K562 (cell line): ENCODE data around the gene AGR2. TPM values are rescaled to one million over a fixed set of nuclear protein-coding genes. Genes with fewer than 3 reads are reported as not detected.

Source experiments
- ATAC-seq: fragments of 200-7000 bp; cut with Tn5 transposase; 3 replicates; pipeline ENCODE4 v1.9.1; 2020; ENCODE audit warnings: moderate library complexity
- BruUV-seq: library from RNA; stranded (reverse); fragments of 400-500 nt; replicated peaks from 2 replicates; lab custom pipeline; 2021; lab: Mats Ljungman, UMichigan
- CTCF ChIA-PET: fragments of 300-600 bp; formaldehyde crosslinking; extraction: SDS; loops from one replicate; lab custom pipeline; 2021; ENCODE audit warnings: low intra/inter-chr PET ratio; lab: Yijun Ruan, JAX
- POLR2A ChIA-PET: fragments of 300-600, 350-650 bp; sonication (Branson Sonifier 250); formaldehyde crosslinking; extraction: SDS; loops from one replicate; lab custom pipeline; 2021; ENCODE audit warnings: antibody characterized with exemption, inconsistent platforms; lab: Yijun Ruan, JAX
- DNase-seq, 4 experiments: peaks; one replicate each; pipeline versions ENCODE4 v3.0.0 to v3.0.0-alpha.2; 2011 to 2018; ENCODE audit warnings: low spot score in 3 of 4, mixed read lengths in 3 of 4; ENCODE audit errors: extremely low read depth in 1 of 4
- FAIRE-seq: peaks from 2 replicates; lab custom pipeline; 2011; peaks lifted over from hg19 to GRCh38; lab: Jason Lieb, UNC
- H2AFZ ChIP-seq: 2 replicates; pipeline ENCODE4 v1.6.0; 2011; ENCODE audit warnings: low read depth, low read length, control low read depth, inconsistent platforms
- H3K27ac ChIP-seq: fragments of 200-600 bp; 3 replicates; pipeline ENCODE4 v1.8.0; 2011; ENCODE audit warnings: low read depth, mild to moderate bottlenecking, control low read depth, inconsistent platforms, low read length, moderate library complexity, mixed read lengths; ENCODE audit errors: extremely low read depth
- H3K27me3 ChIP-seq, 2 experiments: fragments of 300-600 bp in 1 of 2; 2 replicates in 1 of 2; 3 replicates in 1 of 2; pipeline versions ENCODE4 v1.6.0 to v1.8.0; 2011; ENCODE audit warnings: inconsistent platforms in 2 of 2, low read length in 2 of 2, mild to moderate bottlenecking in 1 of 2, mixed read lengths in 1 of 2, moderate library complexity in 1 of 2; ENCODE audit not compliant: control insufficient read depth in 2 of 2, insufficient read depth in 2 of 2
- H3K36me3 ChIP-seq: fragments of 300-600 bp; 3 replicates; pipeline ENCODE4 v1.8.0; 2011; ENCODE audit warnings: mild to moderate bottlenecking, low read length, inconsistent platforms; ENCODE audit not compliant: control insufficient read depth, insufficient read depth
- H3K4me1 ChIP-seq, 2 experiments: fragments of 200-600 bp in 1 of 2; replicated peaks in 1 of 2; 2 replicates in 1 of 2; 3 replicates in 1 of 2; pipeline versions ENCODE4 v1.5.1 to v1.8.0; 2011; ENCODE audit warnings: inconsistent platforms in 2 of 2, low read length in 2 of 2, mild to moderate bottlenecking in 1 of 2, mixed read lengths in 1 of 2, moderate library complexity in 1 of 2; ENCODE audit not compliant: control insufficient read depth in 2 of 2, insufficient read depth in 2 of 2
- H3K4me2 ChIP-seq: 2 replicates; pipeline ENCODE4 v1.6.1; 2011; ENCODE audit warnings: low read length, control low read depth, inconsistent platforms, mixed read lengths; ENCODE audit not compliant: insufficient read depth
- H3K4me3 ChIP-seq: fragments of 200-600 bp; sonication (generic), shearing (Covaris generic); 2 replicates; pipeline ENCODE4 v1.5.1; 2016; ENCODE audit warnings: control low read depth, inconsistent platforms
- H3K79me2 ChIP-seq: fragments of 200-600 bp; 3 replicates; pipeline ENCODE4 v1.8.0; 2011; ENCODE audit warnings: low read length, inconsistent platforms; ENCODE audit not compliant: control insufficient read depth, insufficient read depth
- H3K9ac ChIP-seq, 2 experiments: 2 replicates each; pipeline versions ENCODE4 v1.6.0 to v1.6.1; 2011; ENCODE audit warnings: low read depth in 2 of 2, low read length in 2 of 2, control low read depth in 1 of 2, inconsistent platforms in 1 of 2, mild to moderate bottlenecking in 1 of 2, mixed read lengths in 1 of 2; ENCODE audit not compliant: insufficient read depth in 1 of 2
- H3K9me1 ChIP-seq: one replicate; pipeline ENCODE4 v1.6.0; 2011; ENCODE audit warnings: inconsistent platforms, mild to moderate bottlenecking, low read length, moderate library complexity; ENCODE audit not compliant: control insufficient read depth, insufficient read depth
- H3K9me3 ChIP-seq: replicated peaks from 2 replicates; pipeline ENCODE4 v1.5.1; 2011; ENCODE audit warnings: low read depth, low read length, inconsistent platforms; ENCODE audit not compliant: control insufficient read depth, insufficient read depth
- H4K20me1 ChIP-seq: replicated peaks from 2 replicates; pipeline ENCODE4 v1.6.1; 2011; ENCODE audit warnings: low read length, inconsistent platforms, mixed read lengths; ENCODE audit not compliant: control insufficient read depth, insufficient read depth
- ATF1 ChIP-seq, 2 experiments: fragments of 450-650 bp in 1 of 2; IDR thresholded peaks; 2 replicates each; pipeline ENCODE4 v1.6.1; 2016; ENCODE audit warnings: missing compliant biosample characterization in 1 of 2, missing genetic modification characterization in 1 of 2
- CEBPB ChIP-seq: fragments of 450-650 bp; IDR thresholded peaks from 2 replicates; pipeline ENCODE4 v1.6.1; 2016; ENCODE audit warnings: missing genetic modification characterization, missing compliant biosample characterization
- EHMT2 ChIP-seq: fragments of 450-650 bp; IDR thresholded peaks from 2 replicates; pipeline ENCODE4 v1.6.1; 2018; ENCODE audit warnings: antibody characterized with exemption
- EZH2 ChIP-seq: IDR thresholded peaks from 2 replicates; pipeline ENCODE4 v1.6.1; 2012; ENCODE audit warnings: low read depth, mild to moderate bottlenecking, inconsistent platforms, low read length, borderline replicate concordance
- KLF16 ChIP-seq: IDR thresholded peaks from 2 replicates; pipeline ENCODE4 v1.6.1; 2016; ENCODE audit warnings: antibody characterized with exemption
- MYNN ChIP-seq, 2 experiments: sonication (generic); formaldehyde crosslinking in 1 of 2; IDR thresholded peaks; 2 replicates each; pipeline versions ENCODE4 v1.5.0 to v1.6.1; 2016 to 2020; ENCODE audit warnings: antibody characterized with exemption in 1 of 2, missing genetic modification reagents in 1 of 2
- RCOR1 ChIP-seq, 2 experiments: IDR thresholded peaks; 2 replicates each; pipeline ENCODE4 v1.6.1; 2012; ENCODE audit warnings: low read depth in 2 of 2, low read length in 2 of 2, borderline replicate concordance in 1 of 2, improper control_type of control experiment in 1 of 2
- SMARCB1 ChIP-seq: IDR thresholded peaks from 2 replicates; pipeline ENCODE4 v1.6.1; 2011; ENCODE audit warnings: improper control_type of control experiment, low read depth; ENCODE audit not compliant: insufficient read length
- THRAP3 ChIP-seq: fragments of 450-650 bp; IDR thresholded peaks from 2 replicates; pipeline ENCODE4 v1.6.1; 2016; ENCODE audit warnings: mild to moderate bottlenecking, inconsistent platforms, borderline replicate concordance
- ZNF212 ChIP-seq: fragments of 450-650 bp; formaldehyde crosslinking; IDR thresholded peaks from 2 replicates; pipeline ENCODE4 v1.4.0; 2020; ENCODE audit warnings: mild to moderate bottlenecking
- ZNF445 ChIP-seq: fragments of 250-450 bp; sonication (Bioruptor Pico); IDR thresholded peaks from 2 replicates; pipeline ENCODE4 v1.4.0; 2020; ENCODE audit warnings: low read depth, mild to moderate bottlenecking, moderate library complexity
- ZNF696 ChIP-seq: fragments of 250-450 bp; sonication (Bioruptor Pico); conservative IDR thresholded peaks from 2 replicates; pipeline ENCODE4 v1.4.0; 2020; ENCODE audit warnings: mild to moderate bottlenecking, moderate library complexity
- WGBS: fragments of 100-300 bp; shearing (Covaris generic); methylation state at CpG from one replicate; pipeline ENCODE4 v1.1.6; 2016; ENCODE audit warnings: low coverage, mixed read lengths; ENCODE audit not compliant: insufficient coverage; ENCODE audit errors: missing lambda C conversion rate; 5-methylcytosine and 5-hydroxymethylcytosine counted together
- in situ Hi-C: fragments of 300-500 bp; cut with MboI; formaldehyde crosslinking; loops from 4 replicates; pipeline ENCODE4 v1.15.0; 2018; ENCODE audit warnings: inconsistent platforms, mixed read lengths
- intact Hi-C: fragments of 100-400 bp; cut with micrococcal nuclease; formaldehyde crosslinking; loops from 2 replicates; pipeline ENCODE4 v1.14.2; 2022
- polyA plus RNA-seq, 8 experiments: library from polyadenylated mRNA; depleted of rRNA in 4 of 8; stranded (reverse) in 5 of 8; unstranded in 3 of 8; fragments of >200 nt; fragmentation: Nextera tagmentation in 2 of 8; fragmentation: Illumina TruSeq in 1 of 8; extraction: Ambion mirVana in 2 of 8; extraction: Trizol in 1 of 8; gene quantifications; 2 replicates each; pipeline versions ENCODE4 v1.2.1 to v1.2.3, GENCODE V29; 2011 to 2014; ENCODE audit warnings: inconsistent platforms in 1 of 8, missing spikeins in 1 of 8
- total RNA-seq, 7 experiments: library from RNA; depleted of rRNA in 6 of 7; stranded (reverse); fragments of >200 nt in 6 of 7; fragmentation: Illumina TruSeq in 2 of 7; extraction: Trizol in 2 of 7; gene quantifications; 2 replicates each; pipeline versions ENCODE4 v1.2.1 to v1.2.3, GENCODE V29; 2011 to 2021; ENCODE audit warnings: low replicate concordance in 1 of 7
- TF ChIP-seq, protein P1 (sequence below): fragments of 450-650 bp; formaldehyde crosslinking; IDR thresholded peaks from 2 replicates; pipeline ENCODE4 v1.4.0; 2022; ENCODE audit warnings: missing genetic modification characterization

AGR2 gene
- total and polyA plus RNA-seq, 9 of the 15 experiments (the other 6 are each of a cell fraction or from before 2014, with no cell fraction given): 0.66 TPM; not detected in 8

DNA sequence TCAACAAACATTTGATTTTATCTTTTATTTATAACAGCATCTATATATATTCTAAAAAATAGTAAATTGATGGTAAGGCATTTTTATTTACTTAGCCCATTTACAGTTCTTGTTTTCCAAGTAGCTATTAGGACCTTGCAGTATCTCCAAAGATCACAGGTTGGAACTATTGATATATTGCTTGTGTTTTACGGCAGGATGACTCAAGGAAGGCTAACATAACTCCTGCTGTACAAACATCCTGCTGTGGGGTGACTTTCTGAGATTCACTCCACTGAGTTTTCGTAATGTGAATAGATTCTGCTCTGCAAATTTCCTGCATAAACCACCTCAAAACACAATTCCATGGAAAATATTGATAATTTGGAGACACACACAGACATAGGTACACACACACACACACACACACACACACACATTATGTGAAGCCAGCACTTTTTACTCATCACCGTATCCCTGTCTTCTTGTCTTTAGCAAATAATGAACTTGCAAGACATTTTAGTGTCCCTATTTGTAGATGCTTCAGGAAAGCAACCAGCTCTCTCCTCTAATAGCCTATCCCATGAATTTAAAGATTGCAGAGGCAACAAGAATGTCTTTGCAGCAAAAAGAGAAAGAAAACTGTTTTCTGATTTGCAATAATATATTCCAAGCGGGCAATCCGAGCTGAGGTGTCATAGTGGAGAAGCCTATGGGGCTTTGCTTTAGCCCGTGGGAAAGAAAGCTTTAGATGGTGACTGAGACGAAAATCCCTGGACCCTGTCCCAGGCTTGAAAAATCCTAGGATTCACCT, 722 bp downstream of the AGR2 start:
- Histone ChIP-seq H3K4me3 (no peak overlapping the region), H3K79me2 (no peaks in the 10 kb centered on the region), H3K4me2 (no peak overlapping the region), H3K9ac (no peak overlapping the region), H3K27ac (no peak overlapping the region), H3K9me1 (no peaks in the 10 kb centered on the region), H4K20me1 (no peaks in the 10 kb centered on the region), H3K36me3 (no peaks in the 10 kb centered on the region), H3K4me1 (no peaks in the 10 kb centered on the region), H2AFZ (no peak overlapping the region), H3K9me3 (no peaks in the 10 kb centered on the region), H3K27me3 (peaks cover 0 to 8% of the 10 kb centered on the region in 2 experiments; a peak in 3 of 5 replicates)
- no peak for FAIRE-seq
- TF ChIP-seq, protein P1, sequence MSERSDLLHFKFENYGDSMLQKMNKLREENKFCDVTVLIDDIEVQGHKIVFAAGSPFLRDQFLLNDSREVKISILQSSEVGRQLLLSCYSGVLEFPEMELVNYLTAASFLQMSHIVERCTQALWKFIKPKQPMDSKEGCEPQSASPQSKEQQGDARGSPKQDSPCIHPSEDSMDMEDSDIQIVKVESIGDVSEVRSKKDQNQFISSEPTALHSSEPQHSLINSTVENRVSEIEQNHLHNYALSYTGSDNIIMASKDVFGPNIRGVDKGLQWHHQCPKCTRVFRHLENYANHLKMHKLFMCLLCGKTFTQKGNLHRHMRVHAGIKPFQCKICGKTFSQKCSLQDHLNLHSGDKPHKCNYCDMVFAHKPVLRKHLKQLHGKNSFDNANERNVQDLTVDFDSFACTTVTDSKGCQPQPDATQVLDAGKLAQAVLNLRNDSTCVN: no peak
- TF ChIP-seq CEBPB: no peak
- TF ChIP-seq KLF16: no peak
- no peak for TF ChIP-seq ATF1 (CRISPR knock-in tag; IDR thresholded peaks at IDR 0.05)
- TF ChIP-seq ATF1 (tag; IDR thresholded peaks at IDR 0.05): no peak
- TF ChIP-seq RCOR1 (IDR thresholded peaks at IDR 0.05; ENCODE audit: borderline replicate concordance in 1 of 2, low read depth in 2 of 2, low read length in 2 of 2): no peak
- no peak for TF ChIP-seq ZNF696 (CRISPR knock-in tag)
- TF ChIP-seq EHMT2: no peak
- TF ChIP-seq ZNF212 (CRISPR knock-in tag): no peak
- no peak for TF ChIP-seq ZNF445 (CRISPR knock-in tag)
- TF ChIP-seq EZH2: no peak
- no peak for TF ChIP-seq THRAP3
- no peak for TF ChIP-seq SMARCB1
- TF ChIP-seq MYNN (IDR thresholded peaks at IDR 0.05): no peak
- no peak for TF ChIP-seq MYNN (CRISPR knock-in tag; IDR thresholded peaks at IDR 0.05)
- in situ Hi-C loops: no loop called here
- ChIA-PET POLR2A (interaction anchor here (1.5 kb wide), 1 partner anchor 9 kb away, joined by 6 read pairs; no protein-coding TSS in a partner anchor), CTCF (no interaction called here)
- ATAC-seq: no peak
- no TSS peak for BruUV-seq
- intact Hi-C loops: loop anchor here (5.0 kb wide), 1 partner anchor 107 kb away; no protein-coding TSS in a partner anchor
- WGBS: under 1% methylated on average over 7 of the region's 7 CpGs
- no peak for DNase-seq
